NCI-H82 treated with DMSO at 0.1 percent for 48 hours (cell line): ENCODE results near the gene TASP1.
A peak's percentile ranks its signal among the peaks of the same experiment; 100 is the strongest.

Experiments used
- DNase-seq: peaks from one replicate; lab custom pipeline; 2025; ENCODE audit not compliant: unreplicated experiment; lab: John Stamatoyannopoulos, UW

The TASP1 gene

GRCh38 chr20:13574071-13574470, 64.7 kb downstream of the TASP1 start:
- no peak for DNase-seq

- no peak for DNase-seq
Observed at GRCh38 chr20:13571662-13572061, 67.1 kb downstream of the TASP1 start.

- DNase-seq: no peak
Observed at GRCh38 chr20:13567663-13568062, 71.1 kb downstream of the TASP1 start.

GRCh38 chr20:13563854-13564253, 74.9 kb downstream of the TASP1 start:
- no peak for DNase-seq

GRCh38 chr20:13554706-13555105, 84.0 kb downstream of the TASP1 start:
- DNase-seq: no peak

- DNase-seq: no peak
Observed at GRCh38 chr20:13554076-13554475, 84.7 kb downstream of the TASP1 start.

- no peak for DNase-seq
Observed at GRCh38 chr20:13552061-13552460, 86.7 kb downstream of the TASP1 start.

GRCh38 chr20:13549451-13549850, 89.3 kb downstream of the TASP1 start:
- no peak for DNase-seq

GRCh38 chr20:13546497-13547131, 92.1 kb downstream of the TASP1 start:
- peak; percentile 67 for DNase-seq

GRCh38 chr20:13545790-13546189, 92.9 kb downstream of the TASP1 start:
- no peak for DNase-seq

- DNase-seq: no peak
Observed at GRCh38 chr20:13543783-13544182, 94.9 kb downstream of the TASP1 start.

GRCh38 chr20:13535627-13536026, 103.1 kb downstream of the TASP1 start:
- DNase-seq: no peak

GRCh38 chr20:13533946-13534345, 104.8 kb downstream of the TASP1 start:
- no peak for DNase-seq

- no peak for DNase-seq
Observed at GRCh38 chr20:13530146-13530545, 108.6 kb downstream of the TASP1 start.

- DNase-seq: no peak
Observed at GRCh38 chr20:13526551-13526950, 112.2 kb downstream of the TASP1 start.

- no peak for DNase-seq
Observed at GRCh38 chr20:13525225-13525940, 113.3 kb downstream of the TASP1 start.

GRCh38 chr20:13524339-13524738, 114.4 kb downstream of the TASP1 start:
- DNase-seq: no peak

GRCh38 chr20:13517831-13518230, 120.9 kb downstream of the TASP1 start:
- DNase-seq: no peak

- DNase-seq: no peak
Observed at GRCh38 chr20:13515796-13516558, 122.8 kb downstream of the TASP1 start.

GRCh38 chr20:13515291-13515690, 123.4 kb downstream of the TASP1 start:
- DNase-seq: no peak

GRCh38 chr20:13510837-13511488, 127.8 kb downstream of the TASP1 start:
- DNase-seq: no peak

- no peak for DNase-seq
Observed at GRCh38 chr20:13507646-13508045, 131.1 kb downstream of the TASP1 start.
